GM23248 (cell line): ENCODE results near the gene GOLGA2. TPM values are rescaled to one million over a fixed set of nuclear protein-coding genes. Genes with fewer than 3 reads are reported as not detected.

Source experiments
- DNase-seq: peaks from one replicate; pipeline ENCODE4 v3.0.0-alpha.2; 2015
- H2AFZ ChIP-seq: fragments of 200-600 bp; sonication (generic); 2 replicates; pipeline ENCODE4 v1.6.1; 2016; ENCODE audit warnings: antibody characterized with exemption
- H3F3A ChIP-seq: fragments of 200-600 bp; sonication (generic); 2 replicates; pipeline ENCODE4 v1.6.1; 2016; ENCODE audit warnings: mild to moderate bottlenecking, antibody characterized with exemption, mixed run types; ENCODE audit not compliant: insufficient read depth
- H3K27ac ChIP-seq: fragments of 200-600 bp; sonication (generic); 2 replicates; pipeline ENCODE4 v1.5.1; 2016; ENCODE audit warnings: mild to moderate bottlenecking
- H3K27me3 ChIP-seq: fragments of 200-600 bp; sonication (generic); replicated peaks from 2 replicates; pipeline ENCODE4 v1.6.1; 2016; ENCODE audit warnings: mild to moderate bottlenecking; ENCODE audit not compliant: insufficient read depth
- H3K36me3 ChIP-seq: fragments of 200-600 bp; sonication (generic); 2 replicates; pipeline ENCODE4 v1.6.1; 2016; ENCODE audit warnings: low read depth, mild to moderate bottlenecking
- H3K4me1 ChIP-seq: fragments of 200-600 bp; sonication (generic); 2 replicates; pipeline ENCODE4 v1.6.1; 2016; ENCODE audit warnings: mild to moderate bottlenecking; ENCODE audit not compliant: insufficient read depth
- H3K4me2 ChIP-seq: fragments of 200-600 bp; sonication (generic); one replicate; pipeline ENCODE4 v1.6.1; 2016; ENCODE audit warnings: mild to moderate bottlenecking; ENCODE audit not compliant: unreplicated experiment
- H3K4me3 ChIP-seq: fragments of 200-600 bp; sonication (generic); 2 replicates; pipeline ENCODE4 v1.5.1; 2016; ENCODE audit warnings: mild to moderate bottlenecking
- H3K79me2 ChIP-seq: fragments of 200-600 bp; sonication (generic); 2 replicates; pipeline ENCODE4 v1.6.1; 2016; ENCODE audit warnings: mild to moderate bottlenecking; ENCODE audit not compliant: insufficient read depth
- H3K9ac ChIP-seq: fragments of 200-600 bp; sonication (generic); 2 replicates; pipeline ENCODE4 v1.6.1; 2016; ENCODE audit warnings: mild to moderate bottlenecking
- H3K9me2 ChIP-seq: fragments of 200-600 bp; sonication (generic); 2 replicates; pipeline ENCODE4 v1.6.1; 2016; ENCODE audit warnings: mixed run types, mild to moderate bottlenecking, moderate library complexity; ENCODE audit not compliant: insufficient read depth
- H3K9me3 ChIP-seq: fragments of 200-600 bp; sonication (generic); one replicate; pipeline ENCODE4 v1.6.1; 2017; ENCODE audit warnings: low read depth
- H4K20me1 ChIP-seq: fragments of 200-600 bp; sonication (generic); 2 replicates; pipeline ENCODE4 v1.6.0; 2016; ENCODE audit not compliant: insufficient read depth
- EZH2 ChIP-seq: fragments of 200-600 bp; sonication (generic); IDR thresholded peaks from 2 replicates; pipeline ENCODE4 v1.6.1; 2018; ENCODE audit warnings: antibody characterized with exemption, mild to moderate bottlenecking; ENCODE audit not compliant: insufficient read depth, poor library complexity, severe bottlenecking
- EZH2phosphoT487 ChIP-seq: fragments of 200-600 bp; sonication (generic); IDR thresholded peaks from 2 replicates; pipeline ENCODE4 v1.6.1; 2018; ENCODE audit warnings: antibody characterized with exemption, moderate library complexity, mild to moderate bottlenecking, low read depth; ENCODE audit not compliant: insufficient read depth
- WGBS, 2 experiments: methylation state at CpG; one replicate each; pipeline ENCODE4 v1.1.6; 2015 to 2017; ENCODE audit warnings: low lambda C conversion rate in 2 of 2, low coverage in 1 of 2; ENCODE audit errors: missing lambda C conversion rate in 2 of 2; 5-methylcytosine and 5-hydroxymethylcytosine counted together
- in situ Hi-C: fragments of 300-500 bp; cut with MboI; formaldehyde crosslinking; loops from 2 replicates; pipeline ENCODE4 v1.15.0; 2020
- polyA plus RNA-seq: library from polyadenylated mRNA; unstranded; fragments of >200 nt; fragmentation: Nextera tagmentation; extraction: Ambion mirVana; gene quantifications from 2 replicates; pipeline ENCODE4 v1.2.1, GENCODE V29; 2016
- total RNA-seq: library from RNA; depleted of rRNA; stranded (reverse); fragments of >200 nt; shearing (Covaris generic); gene quantifications from 2 replicates; pipeline ENCODE4 v1.2.3, GENCODE V29; 2014

Gene GOLGA2
- total and polyA plus RNA-seq, 2 experiments from 2014 or later = 35.1 to 116 TPM

DNA sequence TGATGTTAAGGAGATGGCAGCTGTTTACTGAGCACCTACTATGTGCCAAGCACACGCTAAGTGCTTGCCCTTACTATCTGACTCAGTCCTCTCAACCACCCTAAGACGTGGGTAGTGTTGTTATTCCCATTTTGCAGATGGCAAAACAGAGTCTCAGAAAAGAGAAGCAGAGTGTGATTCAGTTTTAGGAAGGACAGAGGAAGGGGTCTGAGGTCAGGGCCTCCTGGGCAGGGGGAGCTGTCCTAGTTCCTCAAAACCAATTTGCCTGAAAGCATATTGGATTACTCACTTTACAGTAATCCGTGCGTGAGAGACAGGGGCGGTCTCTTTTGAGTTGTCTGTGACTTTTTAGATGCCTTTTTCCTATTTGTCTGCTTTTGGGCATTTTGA is 49.4 kb downstream of the GOLGA2 start:
- Histone ChIP-seq H3K4me1 (no peaks in the 10 kb centered on the region), H3K4me2 (no peak overlapping the region), H3K9me2 (no peaks in the 10 kb centered on the region), H3K4me3 (no peak overlapping the region), H3F3A (no peaks in the 10 kb centered on the region), H3K9ac (no peak overlapping the region), H3K27me3 (no peaks in the 10 kb centered on the region), H3K9me3 (no peaks in the 10 kb centered on the region), H3K27ac (no peak overlapping the region), H3K79me2 (no peaks in the 10 kb centered on the region), H2AFZ (no peak overlapping the region), H3K36me3 (no peaks in the 10 kb centered on the region; the same call in 1 of the 2 replicates), H4K20me1 (no peaks in the 10 kb centered on the region)
- TF ChIP-seq EZH2phosphoT487 (no peak), EZH2 (no peak)
- in situ Hi-C loops = no loop called here
- 90% methylated on average over 5 of the region's 5 CpGs for WGBS, 2 experiments
- no peak for DNase-seq

DNA sequence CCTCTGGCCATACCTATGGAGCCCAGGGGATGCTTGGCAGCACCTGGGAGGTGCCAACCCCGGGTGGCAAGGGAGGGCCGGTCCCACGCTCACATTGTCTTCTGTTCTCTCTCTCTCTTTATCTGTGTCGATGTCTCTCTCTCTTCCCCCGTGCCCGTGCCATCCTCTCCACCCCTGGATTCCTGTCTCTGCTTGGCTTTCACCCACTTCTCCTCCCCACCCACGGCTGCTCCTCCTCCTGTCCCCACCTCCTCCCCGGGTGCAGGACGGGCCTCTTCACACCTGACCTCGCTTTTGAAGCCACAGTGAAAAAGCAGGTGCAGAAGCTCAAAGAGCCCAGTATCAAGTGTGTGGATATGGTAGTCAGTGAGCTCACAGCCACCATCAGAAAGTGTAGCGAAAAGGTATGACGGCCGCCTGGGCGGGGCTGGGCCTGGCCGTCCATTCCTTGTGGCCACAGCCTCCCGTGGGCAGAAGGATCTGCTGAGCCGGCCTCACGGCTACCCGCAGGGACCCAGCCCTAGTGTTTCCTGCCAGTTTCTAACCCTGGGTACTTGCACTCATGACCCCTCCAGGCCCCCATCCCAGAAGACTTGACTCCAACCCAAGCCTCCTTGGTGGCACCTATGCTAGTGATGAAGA is 49.9 kb downstream of the GOLGA2 start:
- no peaks in the 10 kb centered on the region for H3K79me2 ChIP-seq
- H3K4me1 ChIP-seq = no peaks in the 10 kb centered on the region
- H3K4me2 ChIP-seq = no peak overlapping the region
- in situ Hi-C loops = no loop called here
- no peaks in the 10 kb centered on the region for H3K27me3 ChIP-seq
- H3K9ac ChIP-seq = no peak overlapping the region
- no peaks in the 10 kb centered on the region for H3K9me2 ChIP-seq
- no peaks in the 10 kb centered on the region; the same call in 1 of the 2 replicates for H3K36me3 ChIP-seq
- 76 to 78% methylated on average over 17 to 19 of the region's 19 CpGs for WGBS, 2 experiments
- no peaks in the 10 kb centered on the region for H4K20me1 ChIP-seq
- no peak overlapping the region for H3K4me3 ChIP-seq
- H3K27ac ChIP-seq = no peak overlapping the region
- H3K9me3 ChIP-seq = no peaks in the 10 kb centered on the region
- H2AFZ ChIP-seq = no peak overlapping the region
- TF ChIP-seq EZH2phosphoT487 (no peak), EZH2 (no peak)
- H3F3A ChIP-seq = no peaks in the 10 kb centered on the region
- no peak for DNase-seq

DNA sequence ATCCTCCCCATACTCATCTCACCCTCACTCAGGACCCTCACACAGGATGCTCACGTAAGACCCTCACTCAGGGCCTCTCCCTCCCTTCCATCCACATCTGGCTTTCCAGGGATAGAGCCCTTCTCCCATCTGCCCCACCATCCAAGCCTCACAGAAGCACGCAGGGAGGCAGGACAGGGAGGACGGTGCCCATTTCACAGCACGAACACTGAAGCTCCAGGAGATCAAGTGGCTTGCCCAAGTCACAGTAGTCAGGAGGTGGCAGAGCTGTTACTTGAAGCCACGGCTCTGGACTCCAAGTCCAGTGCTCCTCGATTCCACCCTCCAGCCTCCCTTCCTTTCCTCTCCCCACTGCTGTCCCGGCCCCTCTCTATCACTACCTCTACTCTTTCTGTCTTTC is 50.9 kb downstream of the GOLGA2 start:
- no peaks in the 10 kb centered on the region for H3F3A ChIP-seq
- H3K27me3 ChIP-seq = no peaks in the 10 kb centered on the region
- no peak overlapping the region for H3K4me3 ChIP-seq
- H4K20me1 ChIP-seq = no peaks in the 10 kb centered on the region
- no peak for DNase-seq
- H3K79me2 ChIP-seq = no peaks in the 10 kb centered on the region
- TF ChIP-seq EZH2phosphoT487 = no peak
- in situ Hi-C loops = no loop called here
- H3K9ac ChIP-seq = no peak overlapping the region
- H3K4me1 ChIP-seq = no peaks in the 10 kb centered on the region
- no peak overlapping the region for H3K27ac ChIP-seq
- no peak overlapping the region for H3K4me2 ChIP-seq
- 81 to 89% methylated on average over 7 of the region's 7 CpGs for WGBS, 2 experiments
- no peaks in the 10 kb centered on the region for H3K9me3 ChIP-seq
- H3K36me3 ChIP-seq = no peaks in the 10 kb centered on the region; the same call in 1 of the 2 replicates
- no peak overlapping the region for H2AFZ ChIP-seq
- no peaks in the 10 kb centered on the region for H3K9me2 ChIP-seq

- no peaks in the 10 kb centered on the region for H3F3A ChIP-seq
- TF ChIP-seq EZH2phosphoT487 (no peak), EZH2 (no peak)
- no peaks in the 10 kb centered on the region for H3K9me3 ChIP-seq
- H3K9ac ChIP-seq = no peak overlapping the region
- no peaks in the 10 kb centered on the region; the same call in 1 of the 2 replicates for H3K36me3 ChIP-seq
- no peaks in the 10 kb centered on the region for H3K27me3 ChIP-seq
- WGBS, 2 experiments = 86 to 88% methylated on average over 13 of the region's 13 CpGs
- H3K4me1 ChIP-seq = no peaks in the 10 kb centered on the region
- in situ Hi-C loops = no loop called here
- H3K4me3 ChIP-seq = no peak overlapping the region
- H4K20me1 ChIP-seq = no peaks in the 10 kb centered on the region
- H3K27ac ChIP-seq = no peak overlapping the region
- no peak overlapping the region for H3K4me2 ChIP-seq
- H3K79me2 ChIP-seq = no peaks in the 10 kb centered on the region
- no peaks in the 10 kb centered on the region for H3K9me2 ChIP-seq
- no peak overlapping the region for H2AFZ ChIP-seq
- no peak for DNase-seq
Measured at GRCh38 chr9:128222880-128223670, 52.7 kb downstream of the GOLGA2 start.
